NCI-H1105 (cell line): ENCODE measurements around the gene EPN1.
"Not testable (repeated sequence)": the region's sequence is repeated elsewhere in the genome, so short reads cannot be mapped to it uniquely, and the experiment has no call there.

Experiments used
- DNase-seq: peaks from one replicate; lab custom pipeline; 2025; lab: John Stamatoyannopoulos, UW

EPN1 gene

GRCh38 chr19:55720214-55720746, 45.3 kb downstream of the EPN1 start:
- no peak for DNase-seq

GRCh38 chr19:55720801-55721200, 45.8 kb downstream of the EPN1 start:
- DNase-seq: no peak

GRCh38 chr19:55723491-55723890, 48.5 kb downstream of the EPN1 start:
- no peak for DNase-seq

GRCh38 chr19:55730378-55730777, 55.4 kb downstream of the EPN1 start:
- DNase-seq: not testable (repeated sequence)

- DNase-seq: no peak
These were observed 63.3 kb downstream of the EPN1 start, which contains the start of gene NLRP9 for GRCh38 chr19:55738302-55738701. TSS of gene NLRP9 (minus strand) at chr19:55738402. CDS start at chr19:55738374, 28 bp downstream.

- DNase-seq: no peak
These were observed 75.7 kb downstream of the EPN1 start for GRCh38 chr19:55750715-55751114.

GRCh38 chr19:55753401-55753800, 78.4 kb downstream of the EPN1 start:
- no peak for DNase-seq

- DNase-seq: not testable (repeated sequence)
These were observed 81.8 kb downstream of the EPN1 start for GRCh38 chr19:55756808-55757207.

GRCh38 chr19:55758797-55759196, 83.8 kb downstream of the EPN1 start, which contains the start of gene RFPL4A:
TSS of gene RFPL4A (plus strand) at chr19:55759097. CDS start at chr19:55761801, 2,704 bp downstream.
- DNase-seq: not testable (repeated sequence)
